Measurements from ENCODE around the gene ACAP1. TPM values are rescaled to one million over a fixed set of nuclear protein-coding genes. Genes with fewer than 3 reads are reported as not detected.

ACAP1 gene
- total and polyA plus RNA-seq, 4 donors: 1.1 to 7.4 (median 4.7) TPM

- TF ChIP-seq MAX (IDR thresholded peaks at IDR 0.05) (no peak), RAD21 (IDR thresholded peaks at IDR 0.05) (no peak), FOXA1 (IDR thresholded peaks at IDR 0.05) (no peak), CTCF (IDR thresholded peaks at IDR 0.05; ENCODE audit: low read depth, low read length, missing input control) (no peak), ZBTB33 (IDR thresholded peaks at IDR 0.05) (no peak)
- 73% methylated on average over 19 of the region's 19 CpGs for whole genome bisulfite sequencing
Observed at GRCh38 chr17:7347630-7348477, 11.5 kb downstream of the ACAP1 start.

GRCh38 chr17:7348478-7349242 is 12.3 kb downstream of the ACAP1 start:
- no peaks in the 10 kb centered on the region for H3K27me3 ChIP-seq (ENCODE audit: control insufficient read depth in 4 of 4, insufficient read depth in 4 of 4, low read length in 3 of 4)
- DNase-seq (ENCODE audit: low spot score): no peak
- 71% methylated on average over 19 of the region's 19 CpGs for WGBS
- no peak overlapping the region for H3K9ac ChIP-seq (ENCODE audit: low read depth in 1 of 2, low read length in 2 of 2)
- H3K4me1 ChIP-seq (ENCODE audit: control insufficient read depth in 4 of 4, insufficient read depth in 4 of 4, low read length in 3 of 4): peaks cover 5 to 31% (median 16%) of the 10 kb centered on the region in 4 donors
- no peak overlapping the region for H3K4me3 ChIP-seq (ENCODE audit: low read depth in 1 of 3, low read length in 3 of 3)
- H3K27ac ChIP-seq (ENCODE audit: low read depth in 1 of 2, low read length in 2 of 2): no peak overlapping the region
- H3K36me3 ChIP-seq (ENCODE audit: control insufficient read depth in 4 of 4, insufficient read depth in 3 of 4, low read depth in 1 of 4, low read length in 3 of 4): no peaks in the 10 kb centered on the region
- H3K9me3 ChIP-seq (ENCODE audit: control insufficient read depth in 4 of 4, low read length in 3 of 4): no peaks in the 10 kb centered on the region
- no peak for TF ChIP-seq HNF4G (IDR thresholded peaks at IDR 0.05)
- no peak for TF ChIP-seq ZBTB33 (IDR thresholded peaks at IDR 0.05)
- TF ChIP-seq ATF3 (IDR thresholded peaks at IDR 0.05): no peak
- no peak for TF ChIP-seq JUND (IDR thresholded peaks at IDR 0.05)
- no peak for TF ChIP-seq SP1 (IDR thresholded peaks at IDR 0.05)
- no peak for TF ChIP-seq RAD21 (IDR thresholded peaks at IDR 0.05)
- no peak for TF ChIP-seq TAF1 (conservative IDR thresholded peaks at IDR 0.05)
- TF ChIP-seq GABPA (IDR thresholded peaks at IDR 0.05 in 1 of 2, conservative IDR thresholded peaks at IDR 0.05 in 1 of 2): no peak
- no peak for TF ChIP-seq NR2F2 (IDR thresholded peaks at IDR 0.05)
- no peak for TF ChIP-seq FOXA2 (IDR thresholded peaks at IDR 0.05)
- TF ChIP-seq RXRA (IDR thresholded peaks at IDR 0.05): no peak
- TF ChIP-seq FOXA1 (IDR thresholded peaks at IDR 0.05): no peak
- no peak for TF ChIP-seq CTCF (IDR thresholded peaks at IDR 0.05; ENCODE audit: low read depth, low read length, missing input control)
- TF ChIP-seq MAX (IDR thresholded peaks at IDR 0.05): no peak
- TF ChIP-seq EGR1 (IDR thresholded peaks at IDR 0.05; ENCODE audit: low read depth in 2 of 2): no peak
- TF ChIP-seq REST (IDR thresholded peaks at IDR 0.05): no peak

More at GRCh38 chr17:7347630-7348477, 11.5 kb downstream of the ACAP1 start:
- Histone ChIP-seq H3K36me3 (ENCODE audit: control insufficient read depth in 4 of 4, insufficient read depth in 3 of 4, low read depth in 1 of 4, low read length in 3 of 4) (no peaks in the 10 kb centered on the region), H3K9ac (ENCODE audit: low read depth in 1 of 2, low read length in 2 of 2) (no peak overlapping the region), H3K4me3 (ENCODE audit: low read depth in 1 of 3, low read length in 3 of 3) (no peak overlapping the region), H3K27me3 (ENCODE audit: control insufficient read depth in 4 of 4, insufficient read depth in 4 of 4, low read length in 3 of 4) (no peaks in the 10 kb centered on the region), H3K27ac (ENCODE audit: low read depth in 1 of 2, low read length in 2 of 2) (no peak overlapping the region), H3K4me1 (ENCODE audit: control insufficient read depth in 4 of 4, insufficient read depth in 4 of 4, low read length in 3 of 4) (peaks cover 3 to 23% (median 14%) of the 10 kb centered on the region in 4 donors), H3K9me3 (ENCODE audit: control insufficient read depth in 4 of 4, low read length in 3 of 4) (no peaks in the 10 kb centered on the region)
- no peak for DNase-seq (ENCODE audit: low spot score)
